Ishikawa (cell line): ENCODE results near the gene SLC24A3.

Source experiments
- CEBPB ChIP-seq: IDR thresholded peaks from 2 replicates; pipeline ENCODE4 v1.6.1; 2012
- CREB1 ChIP-seq: IDR thresholded peaks from 2 replicates; pipeline ENCODE4 v1.6.1; 2012; ENCODE audit warnings: low read depth
- EGR1 ChIP-seq: IDR thresholded peaks from 2 replicates; pipeline ENCODE4 v1.6.1; 2012
- EP300 ChIP-seq: IDR thresholded peaks from 2 replicates; pipeline ENCODE4 v1.6.1; 2012; ENCODE audit warnings: borderline replicate concordance
- FOXM1 ChIP-seq: IDR thresholded peaks from 2 replicates; pipeline ENCODE4 v1.6.1; 2012; ENCODE audit warnings: low read depth, borderline replicate concordance
- NFIC ChIP-seq: IDR thresholded peaks from 2 replicates; pipeline ENCODE4 v1.6.1; 2012
- RAD21 ChIP-seq: IDR thresholded peaks from 2 replicates; pipeline ENCODE4 v1.6.1; 2012; ENCODE audit warnings: low read depth
- TAF1 ChIP-seq: IDR thresholded peaks from 2 replicates; pipeline ENCODE4 v1.6.1; 2012; ENCODE audit warnings: low read depth, mild to moderate bottlenecking
- TCF12 ChIP-seq: IDR thresholded peaks from 2 replicates; pipeline ENCODE4 v1.6.1; 2012; ENCODE audit warnings: low read depth
- TEAD4 ChIP-seq: IDR thresholded peaks from 2 replicates; pipeline ENCODE4 v1.6.1; 2012
- YY1 ChIP-seq: IDR thresholded peaks from 2 replicates; pipeline ENCODE4 v1.6.1; 2012; ENCODE audit warnings: low read depth
- ZBTB7A ChIP-seq: IDR thresholded peaks from 2 replicates; pipeline ENCODE4 v1.6.1; 2012; ENCODE audit warnings: low read depth
- TF ChIP-seq, protein P1 (sequence below): IDR thresholded peaks from 2 replicates; pipeline ENCODE4 v1.6.1; 2012; ENCODE audit warnings: low read depth, mild to moderate bottlenecking
- TF ChIP-seq, protein P2 (sequence below): IDR thresholded peaks from 2 replicates; pipeline ENCODE4 v1.6.1; 2012
- TF ChIP-seq, protein P3 (sequence below): IDR thresholded peaks from 2 replicates; pipeline ENCODE4 v1.6.1; 2012

SLC24A3 gene

DNA sequence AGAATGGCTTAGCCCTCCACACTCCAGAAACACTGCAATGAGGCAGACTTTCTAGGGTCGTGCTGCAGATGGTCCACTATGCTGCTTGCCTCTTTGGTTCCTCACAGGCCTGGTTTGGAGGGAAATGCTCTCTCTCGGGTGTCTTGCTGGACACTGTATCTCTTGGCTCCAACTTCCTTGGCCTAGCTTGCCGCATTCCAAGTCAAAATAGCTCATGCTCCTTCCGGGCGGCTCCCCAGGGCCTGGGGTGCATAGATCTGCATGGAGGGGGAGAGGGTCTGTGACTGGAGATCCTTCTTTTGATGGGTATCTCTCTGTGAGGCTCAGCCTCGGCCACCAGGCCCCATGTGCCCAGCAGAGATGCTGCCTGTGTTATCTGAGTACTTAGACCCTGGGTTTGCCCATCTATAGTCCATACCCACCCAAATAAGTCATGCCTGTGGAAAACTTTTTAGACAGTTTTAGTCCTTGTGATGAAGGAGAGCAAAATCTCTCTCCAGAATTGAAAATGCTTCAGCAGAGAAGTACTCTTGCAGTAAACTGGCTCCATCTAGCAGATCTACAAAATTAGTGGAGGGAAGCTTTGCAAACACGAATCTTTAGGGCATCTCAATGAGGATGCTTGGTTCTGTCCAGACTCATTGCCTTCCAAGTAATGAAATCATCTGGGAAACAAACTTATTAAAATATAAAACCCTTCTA, 281.5 kb downstream of the SLC24A3 start:
- TF ChIP-seq ZBTB7A = no peak
- TF ChIP-seq NFIC = no peak
- no peak for TF ChIP-seq EP300
- TF ChIP-seq TCF12 = no peak
- TF ChIP-seq, protein P1, sequence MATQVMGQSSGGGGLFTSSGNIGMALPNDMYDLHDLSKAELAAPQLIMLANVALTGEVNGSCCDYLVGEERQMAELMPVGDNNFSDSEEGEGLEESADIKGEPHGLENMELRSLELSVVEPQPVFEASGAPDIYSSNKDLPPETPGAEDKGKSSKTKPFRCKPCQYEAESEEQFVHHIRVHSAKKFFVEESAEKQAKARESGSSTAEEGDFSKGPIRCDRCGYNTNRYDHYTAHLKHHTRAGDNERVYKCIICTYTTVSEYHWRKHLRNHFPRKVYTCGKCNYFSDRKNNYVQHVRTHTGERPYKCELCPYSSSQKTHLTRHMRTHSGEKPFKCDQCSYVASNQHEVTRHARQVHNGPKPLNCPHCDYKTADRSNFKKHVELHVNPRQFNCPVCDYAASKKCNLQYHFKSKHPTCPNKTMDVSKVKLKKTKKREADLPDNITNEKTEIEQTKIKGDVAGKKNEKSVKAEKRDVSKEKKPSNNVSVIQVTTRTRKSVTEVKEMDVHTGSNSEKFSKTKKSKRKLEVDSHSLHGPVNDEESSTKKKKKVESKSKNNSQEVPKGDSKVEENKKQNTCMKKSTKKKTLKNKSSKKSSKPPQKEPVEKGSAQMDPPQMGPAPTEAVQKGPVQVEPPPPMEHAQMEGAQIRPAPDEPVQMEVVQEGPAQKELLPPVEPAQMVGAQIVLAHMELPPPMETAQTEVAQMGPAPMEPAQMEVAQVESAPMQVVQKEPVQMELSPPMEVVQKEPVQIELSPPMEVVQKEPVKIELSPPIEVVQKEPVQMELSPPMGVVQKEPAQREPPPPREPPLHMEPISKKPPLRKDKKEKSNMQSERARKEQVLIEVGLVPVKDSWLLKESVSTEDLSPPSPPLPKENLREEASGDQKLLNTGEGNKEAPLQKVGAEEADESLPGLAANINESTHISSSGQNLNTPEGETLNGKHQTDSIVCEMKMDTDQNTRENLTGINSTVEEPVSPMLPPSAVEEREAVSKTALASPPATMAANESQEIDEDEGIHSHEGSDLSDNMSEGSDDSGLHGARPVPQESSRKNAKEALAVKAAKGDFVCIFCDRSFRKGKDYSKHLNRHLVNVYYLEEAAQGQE = no peak

DNA sequence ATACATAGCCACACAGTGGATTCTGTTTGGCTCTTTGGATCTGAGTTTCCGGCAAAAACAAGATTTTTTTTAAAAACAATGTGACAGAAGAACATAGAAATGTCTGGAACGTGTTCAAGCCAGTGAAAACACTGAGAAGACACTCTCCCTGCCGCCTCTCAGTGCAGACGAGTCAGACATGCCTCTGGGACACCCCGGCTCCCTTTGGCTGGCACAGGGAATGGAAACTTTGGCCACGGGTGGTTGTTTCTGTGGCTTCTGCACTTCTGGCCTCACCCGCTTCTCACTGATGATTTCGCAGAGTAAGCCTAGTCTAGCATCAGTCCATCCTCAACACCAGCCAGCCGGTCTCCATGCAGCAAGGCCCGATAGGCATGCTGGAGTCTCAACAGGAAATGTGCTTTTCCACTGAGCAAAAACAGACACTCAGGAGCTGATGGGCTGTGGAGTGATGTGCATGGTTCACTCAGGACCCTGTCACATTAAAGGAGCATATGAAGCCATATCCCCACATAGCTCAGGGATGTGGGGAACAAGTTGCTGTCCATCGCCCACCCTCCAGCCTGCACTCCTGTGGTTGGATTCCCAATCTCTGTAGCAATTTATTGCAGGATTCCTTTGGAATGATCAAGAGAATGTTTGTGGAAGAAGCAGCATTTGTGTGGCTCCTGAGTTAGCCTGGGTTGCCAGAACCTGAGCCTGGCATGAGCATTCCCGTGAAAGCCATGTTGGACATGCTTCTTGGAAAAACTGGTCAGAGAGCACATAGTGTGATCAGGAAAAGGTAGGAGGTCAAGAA, 283.7 kb downstream of the SLC24A3 start:
- TF ChIP-seq ZBTB7A = no peak
- no peak for TF ChIP-seq NFIC
- no peak for TF ChIP-seq TCF12

DNA sequence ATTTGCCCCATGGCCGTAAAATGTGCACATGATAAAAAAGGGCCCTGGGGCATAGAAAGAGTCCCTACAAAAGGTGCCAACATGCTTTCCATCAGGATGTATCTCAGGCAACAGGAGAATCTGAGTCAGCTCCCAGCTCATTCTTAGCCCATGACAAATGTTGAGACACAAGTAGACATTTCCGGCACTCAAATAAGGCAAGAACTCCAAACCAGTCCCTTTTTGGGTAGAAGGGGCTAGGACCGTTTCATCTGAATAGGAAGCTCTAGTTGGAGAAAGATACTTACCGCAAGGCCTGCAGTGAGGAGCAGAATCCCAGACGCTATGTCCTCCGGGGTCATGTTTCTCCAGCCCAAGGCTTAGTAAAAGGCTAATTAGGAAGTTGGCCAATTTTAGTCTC, 284.6 kb downstream of the SLC24A3 start:
- TF ChIP-seq YY1 = no peak
- TF ChIP-seq, protein P1 = no peak
- TF ChIP-seq CEBPB = no peak

DNA sequence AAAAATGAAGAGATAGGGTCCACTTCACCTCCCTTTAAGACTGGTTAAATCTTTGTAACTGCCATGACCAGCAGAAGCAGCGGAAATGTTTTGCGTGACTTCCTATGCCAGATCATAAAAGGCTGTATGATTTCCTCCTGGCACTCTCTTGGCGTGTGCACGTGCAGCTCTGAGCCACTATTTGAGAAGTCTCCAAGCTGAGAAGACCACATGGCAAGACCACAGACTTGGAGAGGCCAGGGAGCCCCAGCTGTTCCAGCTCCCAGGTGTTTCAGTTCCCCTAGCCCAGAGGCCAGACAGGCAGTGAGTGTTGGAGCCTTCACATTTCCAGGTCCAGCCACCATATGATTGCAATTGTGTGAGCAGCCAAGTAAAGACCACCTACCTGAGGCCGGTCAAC, 286.3 kb downstream of the SLC24A3 start:
- TF ChIP-seq, protein P2, sequence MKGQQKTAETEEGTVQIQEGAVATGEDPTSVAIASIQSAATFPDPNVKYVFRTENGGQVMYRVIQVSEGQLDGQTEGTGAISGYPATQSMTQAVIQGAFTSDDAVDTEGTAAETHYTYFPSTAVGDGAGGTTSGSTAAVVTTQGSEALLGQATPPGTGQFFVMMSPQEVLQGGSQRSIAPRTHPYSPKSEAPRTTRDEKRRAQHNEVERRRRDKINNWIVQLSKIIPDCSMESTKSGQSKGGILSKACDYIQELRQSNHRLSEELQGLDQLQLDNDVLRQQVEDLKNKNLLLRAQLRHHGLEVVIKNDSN = no peak
- TF ChIP-seq TAF1 (no peak), EP300 (no peak), NFIC (no peak), ZBTB7A (no peak), RAD21 (no peak), EGR1 (no peak), YY1 (no peak), TCF12 (no peak), FOXM1 (no peak), CEBPB (no peak), TEAD4 (no peak)
- TF ChIP-seq, protein P1 = no peak
- TF ChIP-seq, protein P3, sequence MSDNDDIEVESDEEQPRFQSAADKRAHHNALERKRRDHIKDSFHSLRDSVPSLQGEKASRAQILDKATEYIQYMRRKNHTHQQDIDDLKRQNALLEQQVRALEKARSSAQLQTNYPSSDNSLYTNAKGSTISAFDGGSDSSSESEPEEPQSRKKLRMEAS = no peak

DNA sequence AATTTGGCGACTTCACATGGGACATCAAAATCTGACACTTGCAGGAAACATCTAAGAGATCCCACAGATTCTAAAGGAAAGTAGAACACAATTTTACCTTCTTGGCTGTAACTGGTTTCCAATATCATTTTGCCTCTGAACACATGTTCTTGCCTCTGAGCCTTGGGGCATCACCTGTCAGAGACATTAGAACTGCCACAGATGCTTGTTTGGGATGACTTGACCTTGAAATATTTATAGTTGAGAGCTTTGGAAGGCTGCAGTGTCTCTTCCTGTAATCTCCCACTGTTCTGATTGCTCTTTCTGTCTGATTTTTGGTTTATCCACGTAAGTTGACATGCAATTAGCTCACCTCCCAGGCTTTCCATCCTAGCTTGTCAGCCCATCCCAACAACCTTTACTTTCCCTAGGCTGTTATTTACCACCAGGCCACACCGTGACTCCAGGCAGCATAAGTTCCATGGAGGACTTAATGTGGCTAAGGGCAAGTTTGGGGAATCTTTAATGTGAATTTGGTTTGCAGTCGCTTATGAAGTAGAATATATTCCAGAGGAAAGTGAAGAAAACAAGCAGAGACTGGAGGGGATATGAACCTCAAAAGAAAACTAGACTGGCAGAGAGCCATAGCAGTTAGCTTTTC, 289.2 kb downstream of the SLC24A3 start:
- TF ChIP-seq FOXM1 (no peak), NFIC (no peak), EGR1 (no peak), EP300 (no peak), CREB1 (no peak), RAD21 (no peak), YY1 (no peak), CEBPB (no peak), TAF1 (no peak), TEAD4 (no peak)
- TF ChIP-seq, protein P2 = no peak
- TF ChIP-seq, protein P3 = no peak
- TF ChIP-seq, protein P1 = no peak
